DOHH2 (cell line): ENCODE results near the gene MYCN.

Experiments
- H3F3A ChIP-seq: fragments of 200-600 bp; sonication (generic), shearing (Covaris generic); 2 replicates; pipeline ENCODE4 v1.6.0; 2016; ENCODE audit warnings: antibody characterized with exemption, mild to moderate bottlenecking; ENCODE audit not compliant: control insufficient read depth, insufficient read depth
- H3K27ac ChIP-seq: fragments of 200-600 bp; sonication (generic); 2 replicates; pipeline ENCODE4 v1.5.1; 2014; ENCODE audit warnings: low read depth, mild to moderate bottlenecking, low read length, moderate library complexity
- H3K27me3 ChIP-seq: fragments of 200-600 bp; sonication (generic); 2 replicates; pipeline ENCODE4 v1.6.1; 2014; ENCODE audit warnings: mild to moderate bottlenecking, low read length, mixed read lengths; ENCODE audit not compliant: control insufficient read depth
- H3K36me3 ChIP-seq: fragments of 200-600 bp; sonication (generic); 2 replicates; pipeline ENCODE4 v1.6.1; 2014; ENCODE audit warnings: mild to moderate bottlenecking, low read length, moderate library complexity, mixed read lengths; ENCODE audit not compliant: control insufficient read depth
- H3K4me1 ChIP-seq: fragments of 200-600 bp; sonication (generic); 2 replicates; pipeline ENCODE4 v1.6.1; 2014; ENCODE audit warnings: mild to moderate bottlenecking, low read length, mixed read lengths; ENCODE audit not compliant: control insufficient read depth
- H3K4me2 ChIP-seq: fragments of 200-600 bp; sonication (generic); 2 replicates; pipeline ENCODE4 v1.6.0; 2014; ENCODE audit warnings: mild to moderate bottlenecking, low read length, moderate library complexity
- H3K4me3 ChIP-seq: fragments of 200-600 bp; sonication (generic); 2 replicates; pipeline ENCODE4 v1.5.1; 2014; ENCODE audit warnings: mild to moderate bottlenecking, low read length, mixed read lengths
- H3K79me2 ChIP-seq: fragments of 200-600 bp; sonication (generic); 2 replicates; pipeline ENCODE4 v1.6.1; 2014; ENCODE audit warnings: mild to moderate bottlenecking, low read length, mixed read lengths; ENCODE audit not compliant: control insufficient read depth
- H3K9me2 ChIP-seq: fragments of 200-600 bp; sonication (generic); replicated peaks from 2 replicates; pipeline ENCODE4 v1.6.1; 2014; ENCODE audit warnings: mild to moderate bottlenecking, low read length, mixed read lengths; ENCODE audit not compliant: control insufficient read depth
- H3K9me3 ChIP-seq: fragments of 200-600 bp; sonication (generic); 2 replicates; pipeline ENCODE4 v1.6.1; 2014; ENCODE audit warnings: antibody characterized with exemption, low read length, mixed read lengths; ENCODE audit not compliant: control insufficient read depth, insufficient read depth
- H4K20me1 ChIP-seq: fragments of 200-600 bp; sonication (generic); 2 replicates; pipeline ENCODE4 v1.6.0; 2014; ENCODE audit warnings: low read depth, mild to moderate bottlenecking, antibody characterized with exemption, low read length, moderate library complexity; ENCODE audit not compliant: control insufficient read depth, insufficient read depth
- CTCF ChIP-seq: fragments of 200-600 bp; sonication (generic); IDR thresholded peaks from one replicate; pipeline ENCODE4 v1.5.1; 2014; ENCODE audit warnings: antibody characterized with exemption, mild to moderate bottlenecking, low read depth, low read length; ENCODE audit not compliant: poor library complexity, severe bottlenecking
- EZH2phosphoT487 ChIP-seq: fragments of 200-600 bp; sonication (generic); IDR thresholded peaks from 2 replicates; pipeline ENCODE4 v1.6.1; 2017; ENCODE audit warnings: borderline replicate concordance, mild to moderate bottlenecking, antibody characterized with exemption, low read length, moderate library complexity, mixed read lengths

MYCN gene

GRCh38 chr2:15931319-15931890, 8.9 kb upstream of the MYCN start:
- no peak overlapping the region for H3K4me3 ChIP-seq
- H3K79me2 ChIP-seq = no peaks in the 10 kb centered on the region
- no peak overlapping the region for H3K4me2 ChIP-seq
- H3K36me3 ChIP-seq = no peaks in the 10 kb centered on the region
- H3F3A ChIP-seq = no peaks in the 10 kb centered on the region
- H3K4me1 ChIP-seq = no peaks in the 10 kb centered on the region
- H3K9me2 ChIP-seq = no peaks in the 10 kb centered on the region
- H3K27me3 ChIP-seq = no peaks in the 10 kb centered on the region
- TF ChIP-seq CTCF = no peak
- no peak for TF ChIP-seq EZH2phosphoT487
- H4K20me1 ChIP-seq = no peaks in the 10 kb centered on the region
- no peak overlapping the region for H3K27ac ChIP-seq
- H3K9me3 ChIP-seq = no peaks in the 10 kb centered on the region

- Histone ChIP-seq H3K9me3 (no peaks in the 10 kb centered on the region), H3K27ac (no peak overlapping the region), H3K36me3 (no peaks in the 10 kb centered on the region), H3K4me3 (no peak overlapping the region), H4K20me1 (no peaks in the 10 kb centered on the region), H3K27me3 (no peaks in the 10 kb centered on the region), H3K4me1 (no peaks in the 10 kb centered on the region), H3F3A (no peaks in the 10 kb centered on the region), H3K4me2 (no peak overlapping the region), H3K79me2 (no peaks in the 10 kb centered on the region), H3K9me2 (no peaks in the 10 kb centered on the region)
- TF ChIP-seq CTCF (no peak), EZH2phosphoT487 (no peak)
Observed at GRCh38 chr2:15931950-15932349, 8.4 kb upstream of the MYCN start.

GRCh38 chr2:15932394-15933183, 7.8 kb upstream of the MYCN start:
- Histone ChIP-seq H3K27me3 (no peaks in the 10 kb centered on the region), H3K9me3 (no peaks in the 10 kb centered on the region), H3K36me3 (no peaks in the 10 kb centered on the region), H3K4me1 (no peaks in the 10 kb centered on the region), H3K27ac (no peak overlapping the region), H3K4me2 (no peak overlapping the region), H3K79me2 (no peaks in the 10 kb centered on the region), H3K9me2 (no peaks in the 10 kb centered on the region), H4K20me1 (no peaks in the 10 kb centered on the region), H3K4me3 (no peak overlapping the region), H3F3A (no peaks in the 10 kb centered on the region)
- TF ChIP-seq EZH2phosphoT487 (no peak), CTCF (no peak)
